LNCaP clone FGC (cell line): Measurements from ENCODE around the gene METAP1D.

ENCODE experiments used
- DNase-seq: peaks from one replicate; pipeline ENCODE4 v3.0.0-alpha.2; 2011; ENCODE audit warnings: low read depth
- H3K4me3 ChIP-seq: 2 replicates; pipeline ENCODE4 v1.5.1; 2011; ENCODE audit warnings: mild to moderate bottlenecking, low read depth, low read length, control low read depth
- CTCF ChIP-seq: IDR thresholded peaks from 2 replicates; pipeline ENCODE4 v1.5.1; 2012; ENCODE audit warnings: mild to moderate bottlenecking; ENCODE audit not compliant: control insufficient read depth, insufficient read depth; ENCODE audit errors: extremely low read depth

METAP1D gene

DNA sequence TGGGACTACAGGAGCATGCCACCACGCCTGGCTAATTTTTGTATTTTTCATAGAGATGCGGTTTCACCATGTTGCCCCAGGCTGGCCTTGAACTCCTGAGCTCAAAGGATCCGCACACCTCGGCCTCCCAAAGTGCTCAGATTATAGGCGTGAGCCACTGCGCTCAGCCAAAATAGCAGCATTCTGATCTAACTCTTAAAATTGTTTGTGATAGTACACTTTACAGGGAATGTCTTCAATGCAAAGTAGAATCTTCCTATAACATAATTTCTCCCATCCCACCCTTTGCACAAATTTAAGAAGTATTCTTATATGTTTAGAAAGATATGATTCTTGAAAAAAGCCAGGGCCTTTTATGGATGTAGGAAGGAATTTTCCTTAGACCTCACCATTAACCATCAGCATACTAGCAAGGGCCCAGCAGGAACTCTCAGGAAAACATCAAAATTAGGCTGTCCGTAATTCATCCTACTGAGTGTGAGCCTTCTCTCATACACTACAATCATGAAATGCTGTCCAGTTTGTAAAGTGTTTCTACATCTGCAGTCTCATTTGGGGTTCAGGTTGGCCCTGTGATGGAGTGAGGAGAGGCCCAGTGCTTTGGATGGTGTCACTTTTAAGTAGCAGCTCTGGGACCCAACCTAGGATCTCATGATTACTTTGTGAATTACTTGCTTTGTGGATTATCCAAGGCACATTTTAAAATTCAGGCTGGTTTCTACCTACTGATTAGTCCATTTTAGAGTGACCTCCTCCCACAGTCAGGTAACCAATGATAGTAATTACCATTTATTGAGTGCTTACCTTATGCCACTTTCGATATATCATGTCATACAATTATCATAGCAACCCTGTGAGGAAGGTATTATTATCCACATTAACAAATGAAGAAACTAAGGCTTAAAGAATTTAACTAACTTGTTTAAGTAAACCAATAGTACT, 48.1 kb downstream of the METAP1D start:
- no peak overlapping the region for H3K4me3 ChIP-seq
- TF ChIP-seq CTCF: no peak
- no peak for DNase-seq

DNA sequence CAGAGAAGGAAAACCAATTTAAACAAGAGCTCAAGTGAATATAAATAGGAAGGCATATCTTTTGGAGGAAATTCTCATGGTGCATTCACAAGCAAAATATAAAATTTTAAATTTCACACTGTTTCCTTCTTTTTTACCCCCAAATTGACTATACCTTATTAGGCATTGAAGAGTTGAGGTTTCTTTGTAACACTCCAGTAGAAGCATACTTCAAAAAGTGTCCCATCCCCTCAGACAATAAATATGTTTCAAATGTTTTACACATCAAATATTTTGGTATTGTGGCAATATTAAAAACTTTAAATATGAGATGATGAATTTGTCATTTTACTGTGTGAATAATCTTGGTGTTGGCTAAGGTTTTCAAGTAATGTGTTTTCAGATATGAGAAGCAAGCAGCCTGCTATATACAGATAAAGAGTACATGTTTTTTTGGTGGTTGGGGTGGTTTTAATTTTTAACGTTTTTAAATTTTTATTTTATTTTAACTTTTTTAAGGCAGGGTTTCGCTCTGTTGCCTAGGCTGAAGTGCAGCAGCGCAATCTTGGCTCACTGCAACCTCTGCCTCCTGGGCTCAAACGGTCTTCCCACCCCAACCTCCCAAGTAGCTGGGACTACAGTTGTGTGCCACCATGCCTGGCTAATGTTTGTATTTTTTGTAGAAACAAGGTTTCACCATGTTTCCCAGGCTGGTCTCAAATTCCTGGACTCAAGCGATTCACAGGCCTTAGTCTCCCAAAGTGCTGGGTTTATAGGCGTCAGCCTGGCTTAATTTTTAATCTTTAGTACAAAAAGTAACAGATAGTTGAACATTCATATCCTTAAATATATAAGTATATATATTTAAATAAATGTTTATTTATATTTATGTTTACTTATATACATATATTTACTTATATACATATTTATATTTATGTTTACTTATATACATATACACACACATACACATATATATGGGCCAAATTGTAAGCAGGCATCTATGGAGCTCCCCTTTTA, 49.1 kb downstream of the METAP1D start:
- TF ChIP-seq CTCF: no peak
- no peak for DNase-seq
- H3K4me3 ChIP-seq: no peak overlapping the region

GRCh38 chr2:172049567-172050120, 49.9 kb downstream of the METAP1D start:
- no peak overlapping the region for H3K4me3 ChIP-seq
- DNase-seq: no peak
- no peak for TF ChIP-seq CTCF

GRCh38 chr2:172050479-172051125, 50.8 kb downstream of the METAP1D start:
- TF ChIP-seq CTCF: no peak
- no peak for DNase-seq
- no peak overlapping the region for H3K4me3 ChIP-seq

GRCh38 chr2:172052000-172052983, 52.5 kb downstream of the METAP1D start:
- DNase-seq: peak; percentile 17
- no peak for TF ChIP-seq CTCF
- H3K4me3 ChIP-seq: no peak overlapping the region

DNA sequence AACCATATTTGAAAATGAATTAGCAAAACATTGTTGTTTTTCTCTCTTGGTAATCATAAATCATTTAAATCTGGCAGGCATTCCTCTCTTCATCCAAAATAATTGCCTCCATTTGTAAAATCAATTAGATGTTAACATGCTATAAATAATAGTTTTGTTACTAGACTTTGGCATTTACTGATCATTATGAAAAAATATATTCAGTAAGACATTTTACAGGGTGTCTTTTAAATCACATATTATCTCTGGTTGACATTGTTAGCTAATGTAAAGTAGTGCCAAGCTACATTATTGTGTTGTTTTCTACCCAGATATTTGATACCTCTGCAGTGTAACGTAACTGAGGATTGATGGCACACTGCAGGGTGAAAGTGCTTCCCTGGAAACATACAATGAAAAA, 53.7 kb downstream of the METAP1D start:
- no peak for DNase-seq
- no peak for TF ChIP-seq CTCF
- no peak overlapping the region for H3K4me3 ChIP-seq
